Measurements from ENCODE around the gene CKM. TPM values are rescaled to one million over a fixed set of nuclear protein-coding genes. Genes with fewer than 3 reads are reported as not detected.

The CKM gene
- total RNA-seq, 4 donors from 2014 or later, result not detected

GRCh38 chr19:45348367-45349125 lies 25.9 kb upstream of the CKM start:
- Histone ChIP-seq H3K27ac (no peak overlapping the region), H3K4me1 (no peaks in the 10 kb centered on the region), H3K4me3 (no peak overlapping the region), H3K36me3 (peaks cover 0 to 13% (median 0%) of the 10 kb centered on the region in 3 donors), H3K9me3 (no peaks in the 10 kb centered on the region), H3K27me3 (no peaks in the 10 kb centered on the region)
- TF ChIP-seq CTCF (IDR thresholded peaks at IDR 0.05), result no peak
- no peak for TF ChIP-seq POLR2A (IDR thresholded peaks at IDR 0.05)
- no peak for DNase-seq

- TF ChIP-seq CTCF (IDR thresholded peaks at IDR 0.05) (no peak), POLR2A (IDR thresholded peaks at IDR 0.05) (no peak)
- no peaks in the 10 kb centered on the region for H3K27me3 ChIP-seq
- no peaks in the 10 kb centered on the region for H3K9me3 ChIP-seq
- no peaks in the 10 kb centered on the region for H3K4me1 ChIP-seq
- H3K4me3 ChIP-seq, result no peak overlapping the region
- DNase-seq, result no peak
- H3K27ac ChIP-seq, result no peak overlapping the region
- peaks cover 0 to 13% (median 0%) of the 10 kb centered on the region in 3 donors for H3K36me3 ChIP-seq
Observed at GRCh38 chr19:45347570-45348366, 25.1 kb upstream of the CKM start.

GRCh38 chr19:45346449-45346848 lies 23.8 kb upstream of the CKM start:
- H3K27ac ChIP-seq, result no peak overlapping the region
- H3K9me3 ChIP-seq, result no peaks in the 10 kb centered on the region
- peaks cover 0 to 4% (median 0%) of the 10 kb centered on the region in 3 donors for H3K36me3 ChIP-seq
- DNase-seq, result peak in 1 of 3 donors; percentile 46
- no peaks in the 10 kb centered on the region for H3K27me3 ChIP-seq
- no peak overlapping the region for H3K4me3 ChIP-seq
- TF ChIP-seq POLR2A (IDR thresholded peaks at IDR 0.05) (no peak), CTCF (IDR thresholded peaks at IDR 0.05) (no peak)
- H3K4me1 ChIP-seq, result no peaks in the 10 kb centered on the region

GRCh38 chr19:45345506-45345860 lies 22.8 kb upstream of the CKM start:
- H3K9me3 ChIP-seq, result no peaks in the 10 kb centered on the region
- no peak overlapping the region for H3K27ac ChIP-seq
- peaks cover 0 to 6% (median 3%) of the 10 kb centered on the region in 4 donors for H3K4me1 ChIP-seq
- H3K36me3 ChIP-seq, result no peaks in the 10 kb centered on the region
- no peak for DNase-seq
- H3K27me3 ChIP-seq, result peaks cover 0 to 5% of the 10 kb centered on the region in 2 donors
- no peak overlapping the region for H3K4me3 ChIP-seq
- no peak for TF ChIP-seq POLR2A (IDR thresholded peaks at IDR 0.05)
- no peak for TF ChIP-seq CTCF (IDR thresholded peaks at IDR 0.05)

- Histone ChIP-seq H3K4me1 (peaks cover 0 to 9% (median 4%) of the 10 kb centered on the region in 4 donors), H3K27me3 (peaks cover under 1 to 7% of the 10 kb centered on the region in 2 donors), H3K36me3 (no peaks in the 10 kb centered on the region), H3K4me3 (no peak overlapping the region), H3K9me3 (no peaks in the 10 kb centered on the region), H3K27ac (no peak overlapping the region)
- TF ChIP-seq POLR2A (IDR thresholded peaks at IDR 0.05), result no peak
- no peak for TF ChIP-seq CTCF (IDR thresholded peaks at IDR 0.05)
- DNase-seq, result no peak
Observed at GRCh38 chr19:45344621-45345505, 22.2 kb upstream of the CKM start.
